Gastroesophageal sphincter (tissue), 4 donors: Measurements from ENCODE around the gene ATP6V1D. TPM values are rescaled to one million over a fixed set of nuclear protein-coding genes. Genes with fewer than 3 reads are reported as not detected.
"Not testable (repeated sequence)": the region's sequence is repeated elsewhere in the genome, so short reads cannot be mapped to it uniquely, and the experiment has no call there.

ENCODE experiments used
- ATAC-seq: fragments of 150-250 bp; one replicate; pipeline ENCODE4 v1.9.1; 2016; ENCODE audit warnings: mild to moderate bottlenecking, moderate library complexity
- H3K27ac ChIP-seq, 4 donors: fragments of 200-600 bp; sonication (generic) in 3 of 4; 1 replicate in 3 of 4; 2 replicates in 1 of 4; pipeline ENCODE4 v1.5.1; 2016 to 2019
- H3K27me3 ChIP-seq: fragments of 200-600 bp; sonication (generic); one replicate; pipeline ENCODE4 v1.5.1; 2019
- H3K36me3 ChIP-seq, 2 donors: fragments of 200-600 bp; sonication (generic); one replicate each; pipeline ENCODE4 v1.5.1; 2019; ENCODE audit warnings: control low read depth in 1 of 2
- H3K4me1 ChIP-seq, 3 donors: fragments of 200-600 bp; sonication (generic); 1 replicate in 2 of 3; 2 replicates in 1 of 3; pipeline ENCODE4 v1.5.1; 2016 to 2019; ENCODE audit warnings: control low read depth in 2 of 3
- H3K4me3 ChIP-seq, 2 donors: fragments of 200-600 bp; sonication (generic); one replicate each; pipeline ENCODE4 v1.5.1; 2019; ENCODE audit warnings: mild to moderate bottlenecking in 1 of 2, moderate library complexity in 1 of 2
- H3K9me3 ChIP-seq, 3 donors: fragments of 200-600 bp; sonication (generic); one replicate each; pipeline ENCODE4 v1.5.1; 2017 to 2019; ENCODE audit warnings: control low read depth in 2 of 3
- CTCF ChIP-seq, 4 experiments: fragments of 200-600 bp in 2 of 4; fragments of 450-650 bp in 2 of 4; sonication (generic) in 1 of 4; IDR thresholded peaks; one replicate each; pipeline ENCODE4 v1.5.1; 2017 to 2019; ENCODE audit warnings: antibody characterized with exemption in 4 of 4, mild to moderate bottlenecking in 2 of 4, moderate library complexity in 2 of 4
- EP300 ChIP-seq: sonication (generic); formaldehyde crosslinking; IDR thresholded peaks from one replicate; pipeline ENCODE4 v1.6.1; 2017; ENCODE audit warnings: antibody characterized with exemption, mild to moderate bottlenecking
- POLR2A ChIP-seq, 2 donors: fragments of 450-650 bp; IDR thresholded peaks; one replicate each; pipeline ENCODE4 v1.6.1; 2017; ENCODE audit warnings: antibody characterized with exemption in 2 of 2, mild to moderate bottlenecking in 2 of 2, moderate library complexity in 1 of 2
- POLR2AphosphoS5 ChIP-seq: sonication (generic); formaldehyde crosslinking; IDR thresholded peaks from one replicate; pipeline ENCODE4 v1.6.1; 2017; ENCODE audit warnings: antibody characterized with exemption
- WGBS, 2 donors: methylation state at CpG; one replicate each; pipeline ENCODE4 v1.1.5; 2018; ENCODE audit warnings: low coverage in 1 of 2; 5-methylcytosine and 5-hydroxymethylcytosine counted together
- total RNA-seq, 4 donors: library from RNA; depleted of rRNA; stranded (reverse); fragments of >200 nt; gene quantifications; one replicate each; pipeline ENCODE4 v1.1.0, GENCODE V29; 2016

ATP6V1D gene
- total RNA-seq = 100 to 1,000 TPM in 2 of 4 donors, 10 to 100 TPM in 2; 71.1 to 142 (median 94.3) TPM

- peaks cover 13 to 75% (median 34%) of the 10 kb centered on the region in 3 donors for H3K4me1 ChIP-seq
- ATAC-seq = peak; percentile 99
- H3K27me3 ChIP-seq = no peaks in the 10 kb centered on the region
- H3K27ac ChIP-seq = peak within 1 kb of the TSS; percentile 77 to 93 (median 88)
- H3K36me3 ChIP-seq = peaks cover 0 to 12% of the 10 kb centered on the region in 2 donors
- WGBS, 2 donors = 0% methylated on average over 8 to 15 of the region's 47 CpGs
- H3K9me3 ChIP-seq = no peaks in the 10 kb centered on the region
- TF ChIP-seq POLR2AphosphoS5 = peak; percentile 86
- peak; percentile 72 to 97 (median 90) for TF ChIP-seq CTCF (IDR thresholded peaks at IDR 0.05)
- TF ChIP-seq POLR2A (IDR thresholded peaks at IDR 0.05) = peak; percentile 69 to 71
- no peak for TF ChIP-seq EP300
- H3K4me3 ChIP-seq = peak within 1 kb of the TSS; percentile 65 to 71
Measured at GRCh38 chr14:67359775-67360469, at the start of gene ATP6V1D, which contains the start of gene EIF2S1. Gene ATP6V1D (minus strand): TSS chr14:67359804. CDS start chr14:67359698, 106 bp downstream. Gene EIF2S1 (plus strand): TSS chr14:67360328. CDS start chr14:67364768, 4,440 bp downstream.

GRCh38 chr14:67408122-67408801, 48.7 kb upstream of the ATP6V1D start:
- not testable (repeated sequence) for H3K4me3 ChIP-seq, H3K36me3 ChIP-seq, H3K9me3 ChIP-seq, ATAC-seq, H3K27ac ChIP-seq
- peaks cover 0 to 11% (median 6%) of the 10 kb centered on the region in 3 donors for H3K4me1 ChIP-seq
- peaks cover 22% of the 10 kb centered on the region for H3K27me3 ChIP-seq
- 80 to 89% methylated on average over 7 of the region's 7 CpGs for WGBS, 2 donors

GRCh38 chr14:67405771-67406170, 46.2 kb upstream of the ATP6V1D start:
- Histone ChIP-seq H3K4me1 (no peaks in the 10 kb centered on the region), H3K4me3 (no peak overlapping the region), H3K27ac (no peak overlapping the region), H3K36me3 (no peaks in the 10 kb centered on the region), H3K9me3 (no peaks in the 10 kb centered on the region), H3K27me3 (peaks cover 3% of the 10 kb centered on the region)
- ATAC-seq = no peak
- WGBS, 2 donors = 100% methylated on average over 1 to 2 of the region's 5 CpGs
- TF ChIP-seq POLR2A (IDR thresholded peaks at IDR 0.05) (no peak), POLR2AphosphoS5 (no peak), EP300 (no peak)

- no peak overlapping the region for H3K4me3 ChIP-seq
- H3K4me1 ChIP-seq = no peaks in the 10 kb centered on the region
- H3K36me3 ChIP-seq = no peaks in the 10 kb centered on the region
- no peaks in the 10 kb centered on the region for H3K9me3 ChIP-seq
- no peak for TF ChIP-seq POLR2A (IDR thresholded peaks at IDR 0.05)
- TF ChIP-seq CTCF (IDR thresholded peaks at IDR 0.05) = no peak
- no peak for TF ChIP-seq POLR2AphosphoS5
- TF ChIP-seq EP300 = no peak
- peaks cover 5% of the 10 kb centered on the region for H3K27me3 ChIP-seq
- no peak for ATAC-seq
- H3K27ac ChIP-seq = no peak overlapping the region
- 87 to 91% methylated on average over 3 to 4 of the region's 4 CpGs for WGBS, 2 donors
Measured at GRCh38 chr14:67400434-67400833, 40.8 kb upstream of the ATP6V1D start.

- no peaks in the 10 kb centered on the region for H3K36me3 ChIP-seq
- peaks cover 5% of the 10 kb centered on the region for H3K27me3 ChIP-seq
- H3K27ac ChIP-seq = no peak overlapping the region
- ATAC-seq = no peak
- no peaks in the 10 kb centered on the region for H3K9me3 ChIP-seq
- WGBS, 2 donors = 100% methylated on average over 2 of the region's 9 CpGs; no CpG with 5 or more reads in 1 of the 2 donors
- no peak overlapping the region for H3K4me3 ChIP-seq
- TF ChIP-seq EP300 (no peak), CTCF (IDR thresholded peaks at IDR 0.05) (no peak), POLR2AphosphoS5 (no peak), POLR2A (IDR thresholded peaks at IDR 0.05) (no peak)
- H3K4me1 ChIP-seq = no peaks in the 10 kb centered on the region
Measured at GRCh38 chr14:67397536-67397935, 37.9 kb upstream of the ATP6V1D start.
